Measurements from ENCODE around the gene AGO3.

Gene AGO3

DNA sequence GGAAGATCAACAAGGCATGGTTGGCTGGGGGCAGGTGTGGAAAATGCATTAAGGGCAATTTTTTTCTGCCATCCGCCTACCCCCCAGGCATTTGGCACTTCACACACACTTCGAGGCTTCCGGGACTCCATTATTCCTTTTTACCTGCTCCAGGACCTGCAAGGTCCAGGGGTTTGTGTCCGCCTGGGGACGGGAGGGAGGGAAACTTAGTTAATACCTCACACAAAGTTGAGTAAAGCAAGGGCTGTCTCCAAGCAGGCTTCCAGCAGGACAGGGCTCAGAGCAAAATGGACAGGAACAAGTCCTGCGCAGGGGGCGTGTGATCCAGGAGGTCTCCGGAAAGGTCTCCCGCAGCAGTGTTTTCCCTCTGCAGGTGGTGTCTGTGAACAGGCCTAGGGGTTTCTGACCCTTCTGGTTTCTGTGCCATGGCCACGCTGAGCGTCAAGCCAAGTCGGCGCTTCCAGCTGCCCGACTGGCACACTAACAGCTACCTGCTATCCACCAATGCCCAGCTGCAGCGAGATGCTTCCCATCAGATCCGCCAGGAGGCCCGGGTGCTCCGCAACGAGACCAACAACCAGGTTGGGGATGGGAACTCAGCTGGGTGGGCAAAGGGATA, 153.7 kb downstream of the AGO3 start:
- no peak for DNase-seq

DNA sequence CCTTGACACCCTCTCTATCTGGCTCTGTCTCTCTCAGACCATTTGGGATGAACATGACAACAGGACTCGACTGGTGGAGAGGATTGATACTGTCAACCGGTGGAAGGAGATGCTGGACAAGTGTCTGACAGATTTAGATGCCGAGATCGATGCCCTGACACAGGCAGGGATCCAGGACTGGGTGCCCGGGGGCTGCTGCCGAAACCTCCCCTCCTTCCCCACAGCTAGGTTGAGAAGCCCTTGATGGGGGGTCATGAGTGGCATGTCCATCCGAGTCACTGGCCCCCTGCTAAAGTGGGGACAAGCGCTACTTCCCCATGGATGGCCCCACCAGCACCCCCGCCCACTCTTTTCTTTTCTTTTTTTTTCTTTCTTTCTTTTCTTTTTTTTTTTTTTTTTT, 154.2 kb downstream of the AGO3 start:
- no peak for DNase-seq

DNA sequence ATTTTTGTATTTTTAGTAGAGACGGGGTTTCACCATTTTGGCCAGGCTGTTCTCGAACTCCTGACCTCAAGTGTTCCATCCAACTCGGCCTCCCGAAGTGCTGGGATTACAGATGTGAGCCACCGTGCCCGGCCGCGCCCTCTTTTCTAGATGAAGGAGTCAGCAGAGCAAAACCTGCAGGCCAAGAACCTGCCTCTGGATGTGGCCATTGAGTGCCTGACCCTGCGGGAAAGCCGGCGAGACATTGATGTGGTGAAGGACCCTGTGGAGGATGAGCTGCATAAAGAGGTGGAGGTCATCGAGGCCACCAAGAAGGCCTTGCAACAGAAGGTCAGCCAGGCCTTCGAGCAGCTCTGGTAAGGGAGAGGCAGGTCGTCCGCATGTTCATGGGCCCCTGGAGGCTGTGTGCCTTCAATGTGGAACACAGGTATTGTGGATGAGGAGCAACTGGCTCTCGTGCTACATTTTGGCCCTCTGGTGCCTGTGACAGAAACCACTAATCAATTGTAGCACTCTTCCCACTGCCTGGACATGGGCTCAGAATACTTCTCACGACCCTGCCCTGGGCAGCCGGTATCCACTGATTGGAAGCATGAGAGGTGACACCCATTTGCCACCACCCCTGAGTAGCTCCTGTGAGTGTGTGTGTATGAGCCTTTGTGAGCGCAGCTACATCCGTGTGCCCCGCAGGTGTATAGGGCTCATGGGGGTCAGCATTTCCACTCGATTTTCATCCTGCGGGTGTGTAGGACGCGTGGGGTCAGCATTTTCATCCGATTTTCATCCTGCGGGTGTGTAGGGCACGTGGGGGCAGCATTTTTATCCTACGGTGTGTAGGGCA, 155.0 kb downstream of the AGO3 start:
- no peak for DNase-seq

DNA sequence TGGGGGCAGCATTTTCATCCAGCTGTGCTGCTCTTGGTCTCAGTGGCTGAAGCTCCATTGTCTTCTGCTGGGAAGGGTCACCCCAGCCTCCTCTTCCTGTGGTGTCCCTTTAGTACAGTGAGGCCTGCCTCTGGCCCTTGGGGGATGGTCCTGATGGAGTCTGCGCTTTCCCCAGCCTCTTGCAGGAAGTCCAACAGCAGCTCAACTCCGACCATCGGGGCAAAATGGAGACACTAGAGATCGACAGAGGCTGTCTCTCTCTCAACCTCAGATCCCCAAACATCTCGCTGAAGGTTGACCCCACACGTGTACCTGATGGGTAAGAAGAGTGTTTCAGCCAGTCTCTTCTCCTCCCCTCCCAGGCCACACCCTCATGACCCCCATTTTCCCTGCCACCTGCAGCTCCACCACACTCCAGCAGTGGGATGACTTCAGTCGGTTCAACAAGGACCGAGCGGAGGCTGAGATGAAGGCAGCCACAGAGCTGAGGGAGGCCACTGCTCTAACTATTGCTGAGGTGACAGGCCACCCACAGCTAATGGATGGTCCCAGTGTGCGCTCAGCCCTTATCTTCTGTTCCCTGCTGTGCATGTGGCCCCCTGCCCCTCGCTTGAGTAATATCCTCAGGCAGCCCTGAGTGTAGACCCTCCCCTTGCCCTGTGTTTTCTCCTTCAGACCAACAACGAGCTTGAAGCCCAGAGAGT, 155.8 kb downstream of the AGO3 start:
- DNase-seq, result peak; percentile 28

DNA sequence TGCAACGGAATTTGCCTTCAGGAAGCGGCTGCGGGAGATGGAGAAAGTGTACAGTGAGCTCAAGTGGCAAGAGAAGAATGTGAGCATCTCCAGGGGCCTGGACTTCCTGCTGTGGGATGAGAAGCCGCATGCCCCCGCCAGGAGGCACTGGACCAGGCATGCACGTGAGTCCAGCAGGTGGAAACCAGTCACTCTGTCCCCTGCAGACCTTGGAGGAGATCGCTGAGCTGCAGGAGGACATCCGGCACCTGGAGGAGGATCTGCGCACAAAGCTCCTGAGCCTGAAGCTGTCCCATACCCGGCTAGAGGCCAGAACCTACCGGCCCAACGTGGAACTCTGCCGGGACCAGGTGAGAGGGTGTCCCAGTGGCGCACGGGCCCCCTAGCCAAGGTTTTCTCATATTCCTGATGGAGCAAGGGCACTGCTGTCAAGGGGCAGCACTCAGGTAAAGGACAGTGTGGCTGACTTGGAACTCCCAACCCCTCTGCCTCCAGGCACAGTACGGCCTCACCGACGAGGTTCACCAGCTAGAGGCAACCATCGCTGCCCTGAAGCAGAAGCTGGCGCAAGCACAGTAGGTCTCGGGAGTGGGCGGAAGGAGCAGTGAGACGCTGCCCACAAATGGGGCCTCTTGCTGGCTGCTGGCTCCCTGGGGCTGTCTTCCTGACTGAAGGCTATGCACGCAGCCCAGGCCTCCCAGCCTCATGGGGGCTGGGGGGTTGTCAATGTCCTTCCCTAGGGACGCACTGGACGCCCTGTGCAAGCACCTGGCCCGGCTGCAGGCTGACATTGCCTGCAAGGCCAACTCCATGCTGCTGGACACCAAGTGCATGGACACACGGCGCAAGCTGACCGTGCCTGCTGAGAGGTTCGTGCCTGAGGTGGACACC, 156.6 kb downstream of the AGO3 start:
- DNase-seq, result peak; percentile 27

DNA sequence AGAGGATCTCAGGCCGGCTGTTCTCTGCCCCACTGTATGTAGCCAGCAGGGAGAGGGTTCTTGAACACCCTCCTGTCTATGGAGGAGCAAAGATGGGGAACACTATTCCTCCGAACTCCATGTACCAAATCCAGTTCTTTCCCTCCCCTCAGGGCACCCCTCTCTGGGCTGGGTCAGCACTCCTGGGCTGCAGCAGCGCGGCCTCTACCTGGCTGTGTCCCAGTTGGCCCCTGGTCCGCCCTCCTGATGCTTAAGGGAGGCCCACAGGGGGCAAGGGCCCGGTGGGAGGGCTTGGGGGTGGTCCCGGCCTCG, 157.3 kb downstream of the AGO3 start:
- no peak for DNase-seq

DNA sequence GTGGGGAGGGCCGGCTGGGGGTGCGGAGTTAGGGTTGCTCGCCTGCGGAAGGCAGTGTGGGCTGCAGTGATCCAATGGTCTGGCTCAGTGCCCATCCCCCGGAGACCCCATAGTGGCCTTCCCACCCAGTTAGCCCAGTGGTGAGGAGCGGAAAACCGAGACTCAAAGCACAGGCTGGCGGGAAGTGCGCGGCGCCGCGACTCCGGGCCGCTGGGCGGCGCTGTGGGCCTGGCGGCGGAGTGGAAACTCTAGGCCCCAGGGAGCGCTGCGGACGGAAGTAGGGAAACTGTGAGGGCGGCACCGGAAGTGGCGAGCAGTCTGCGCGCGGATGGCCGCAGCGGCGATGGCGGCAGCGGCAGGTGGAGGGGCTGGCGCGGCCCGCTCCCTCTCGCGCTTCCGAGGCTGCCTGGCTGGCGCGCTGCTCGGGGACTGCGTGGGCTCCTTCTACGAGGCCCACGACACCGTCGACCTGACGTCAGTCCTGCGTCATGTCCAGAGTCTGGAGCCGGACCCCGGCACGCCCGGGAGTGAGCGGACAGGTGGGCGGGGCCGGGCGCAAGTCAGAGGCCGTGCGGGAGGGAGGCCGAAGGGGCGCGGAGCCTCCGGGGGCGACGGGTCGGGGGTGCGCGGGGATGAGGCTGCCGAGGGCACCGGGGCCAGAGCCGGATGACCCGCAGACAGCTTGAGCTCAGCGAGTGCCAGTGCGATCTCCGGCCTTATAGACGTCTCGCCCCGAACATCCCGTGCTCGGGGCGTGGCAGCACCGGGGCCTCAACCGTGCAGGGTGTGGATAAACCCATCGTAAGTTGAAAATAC, 157.9 kb downstream of the AGO3 start, which contains the start of gene ADPRS:
Gene ADPRS (plus strand): TSS at position 316 of the 816 bp plus-strand sequence. CDS start 13 bp downstream, at position 329.
- DNase-seq, result peak; percentile 92

DNA sequence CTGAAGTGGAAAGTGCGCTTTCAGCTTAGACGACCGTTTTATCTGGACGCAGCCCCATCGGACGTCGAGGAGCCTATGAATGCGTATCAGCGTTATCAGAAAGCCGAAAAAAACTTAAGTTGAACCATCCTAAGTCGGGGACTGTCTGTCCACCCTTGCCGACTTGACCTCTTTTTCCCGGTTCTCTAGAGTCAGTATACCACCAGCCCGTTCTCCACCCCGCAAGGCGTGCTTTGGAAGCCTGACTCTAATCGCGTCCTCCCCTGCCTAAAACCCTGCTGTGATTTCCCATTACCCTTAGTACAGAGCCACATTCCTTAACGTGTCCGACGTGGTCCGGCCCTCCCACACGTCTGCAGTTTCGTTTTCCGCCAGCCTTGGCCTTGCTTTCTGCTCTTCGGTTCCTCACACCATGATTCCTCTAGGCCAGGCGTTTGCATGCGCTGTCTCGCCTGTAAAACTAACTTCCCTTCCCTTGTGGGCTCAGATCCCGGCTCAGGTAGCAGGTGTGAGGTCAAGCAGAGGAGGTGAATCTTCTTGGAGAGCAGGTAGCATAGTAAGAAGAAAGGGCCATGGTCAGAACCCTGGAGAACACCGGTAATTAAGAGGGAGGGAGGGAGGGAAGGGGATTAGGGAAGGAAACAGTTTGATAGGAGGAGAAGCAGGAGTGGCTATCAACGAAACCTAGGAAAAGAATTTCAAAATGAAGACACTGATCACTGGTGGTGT, 158.7 kb downstream of the AGO3 start:
- peak; percentile 31 for DNase-seq

DNA sequence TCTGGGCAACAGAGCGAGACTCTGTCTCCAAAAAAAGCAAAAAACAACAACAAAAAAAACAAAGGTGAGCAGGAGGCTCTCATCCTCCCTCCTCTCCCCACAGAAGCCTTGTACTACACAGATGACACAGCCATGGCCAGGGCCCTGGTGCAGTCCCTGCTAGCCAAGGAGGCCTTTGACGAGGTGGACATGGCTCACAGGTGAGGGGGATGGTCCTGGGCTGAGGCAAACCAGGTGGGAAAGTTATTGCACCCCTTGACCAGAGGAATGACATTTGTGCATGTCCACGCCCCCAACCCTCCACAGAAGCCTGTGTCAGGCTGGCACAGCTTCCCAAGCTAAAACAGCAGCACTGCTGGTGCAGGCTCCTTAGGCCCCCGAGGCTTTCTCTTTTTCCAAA, 160.2 kb downstream of the AGO3 start:
- DNase-seq, result peak; percentile 23

DNA sequence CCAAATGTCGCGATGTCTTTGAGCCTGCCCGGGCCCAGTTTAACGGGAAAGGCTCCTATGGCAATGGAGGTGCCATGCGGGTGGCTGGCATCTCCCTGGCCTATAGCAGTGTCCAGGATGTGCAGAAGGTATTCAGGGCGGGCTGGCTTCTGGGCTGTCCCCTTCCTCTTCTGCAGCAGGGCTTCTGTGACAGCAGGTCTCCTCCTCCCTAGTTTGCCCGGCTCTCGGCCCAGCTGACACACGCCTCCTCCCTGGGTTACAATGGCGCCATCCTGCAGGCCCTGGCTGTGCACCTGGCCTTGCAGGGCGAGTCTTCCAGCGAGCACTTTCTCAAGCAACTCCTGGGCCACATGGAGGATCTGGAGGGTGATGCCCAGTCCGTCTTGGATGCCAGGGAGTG, 160.8 kb downstream of the AGO3 start:
- DNase-seq, result peak; percentile 18

DNA sequence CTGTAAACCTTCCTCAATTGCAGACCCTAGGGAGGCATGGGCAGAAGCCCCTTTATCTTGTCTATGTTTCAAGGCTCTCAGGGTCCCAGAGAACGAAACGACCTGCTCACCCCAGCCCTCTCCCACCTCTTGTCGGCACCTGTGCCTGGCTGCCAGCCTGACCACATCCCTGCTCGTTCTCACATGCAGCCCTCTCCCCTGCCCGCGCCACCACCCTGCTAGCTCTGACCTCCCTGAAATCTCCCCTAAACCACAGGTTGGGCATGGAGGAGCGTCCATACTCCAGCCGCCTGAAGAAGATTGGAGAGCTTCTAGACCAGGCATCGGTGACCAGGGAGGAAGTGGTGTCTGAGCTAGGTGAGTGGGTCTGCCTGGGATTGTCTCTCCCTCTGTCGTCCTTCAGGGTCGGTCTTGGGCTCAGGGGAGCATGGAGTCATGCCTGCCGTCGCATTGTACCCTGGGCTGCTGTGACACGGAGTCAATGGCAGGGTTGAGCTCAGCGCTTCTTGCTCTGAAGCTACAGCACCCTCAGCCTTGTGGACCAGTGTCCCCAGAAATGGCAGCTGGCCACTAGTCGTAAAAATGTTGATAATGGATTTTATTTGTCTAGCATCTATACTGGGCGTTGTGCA, 161.4 kb downstream of the AGO3 start:
- peak; percentile 21 for DNase-seq

DNA sequence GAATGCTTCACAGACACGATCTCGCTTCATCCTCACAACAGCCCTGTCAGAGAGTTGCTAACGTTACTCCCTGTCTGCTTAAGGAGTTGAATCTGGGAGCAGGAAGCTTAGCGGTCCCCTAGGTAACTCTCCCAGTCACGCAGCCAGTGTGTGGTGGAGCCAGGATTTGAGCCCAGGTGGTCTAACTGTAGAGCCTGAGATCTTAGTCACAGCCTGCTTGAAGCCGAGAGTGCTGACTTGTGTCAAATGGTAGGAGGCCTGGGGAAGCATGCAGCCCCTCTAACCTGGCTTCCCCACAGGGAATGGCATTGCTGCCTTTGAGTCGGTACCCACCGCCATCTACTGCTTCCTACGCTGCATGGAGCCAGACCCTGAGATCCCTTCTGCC, 161.9 kb downstream of the AGO3 start:
- DNase-seq, result peak; percentile 26

DNA sequence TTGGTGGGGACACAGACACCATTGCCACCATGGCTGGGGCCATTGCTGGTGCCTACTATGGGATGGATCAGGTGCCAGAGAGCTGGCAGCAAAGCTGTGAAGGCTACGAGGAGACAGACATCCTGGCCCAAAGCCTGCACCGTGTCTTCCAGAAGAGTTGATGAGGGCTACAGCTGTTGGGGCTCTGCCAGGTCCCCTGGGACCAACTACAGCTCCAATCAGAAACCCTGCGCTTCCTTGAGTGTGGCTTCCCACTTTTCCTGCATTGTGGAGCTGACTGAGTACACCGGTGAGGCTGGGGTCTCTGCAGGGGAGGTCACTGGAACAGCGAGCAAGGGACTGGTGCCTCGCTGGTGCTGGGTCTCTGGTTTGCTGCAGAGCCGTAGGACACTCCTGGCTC, 162.3 kb downstream of the AGO3 start:
- DNase-seq, result peak; percentile 18

DNA sequence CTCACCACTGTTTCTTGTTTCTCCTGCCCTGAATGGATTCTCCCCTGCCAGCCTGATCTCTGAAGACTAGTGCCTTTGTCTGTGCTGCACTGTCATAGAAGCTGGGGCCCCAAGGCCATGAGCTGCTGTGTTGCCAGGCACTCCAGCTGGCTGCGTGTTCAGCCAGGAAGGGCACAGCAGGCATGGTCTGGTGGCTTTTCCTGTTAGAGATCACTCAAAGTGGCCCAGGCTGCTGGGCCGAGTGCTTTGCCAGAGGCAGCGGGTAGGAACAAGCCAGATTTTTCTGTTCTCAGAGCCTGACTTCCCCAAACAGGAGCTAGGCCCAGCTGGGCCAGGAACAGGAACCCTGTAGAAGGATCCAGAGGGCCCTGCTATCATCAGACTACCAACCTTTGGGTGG, 163.0 kb downstream of the AGO3 start:
- DNase-seq, result no peak

DNA sequence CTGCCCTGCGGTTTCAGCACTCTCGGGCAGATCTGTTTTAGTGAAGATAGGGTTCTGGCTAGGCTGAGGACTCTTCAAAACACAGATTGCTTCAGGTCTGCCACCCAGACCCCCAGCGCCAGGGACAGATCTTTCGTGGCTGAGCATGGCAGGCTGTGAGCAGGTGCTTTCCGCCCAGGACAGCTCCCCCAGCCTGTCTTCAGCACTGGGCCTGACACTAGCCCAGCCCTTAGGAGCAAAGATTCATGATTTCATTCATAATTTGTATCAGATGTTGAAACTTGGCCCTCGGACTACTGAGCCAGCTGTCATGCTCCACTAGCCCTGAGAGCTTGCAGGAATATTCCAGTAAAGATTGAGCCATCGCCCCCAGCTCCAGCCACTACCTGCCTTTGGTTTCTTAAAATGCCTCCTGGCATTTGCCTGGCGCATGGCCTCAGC, 163.7 kb downstream of the AGO3 start:
- DNase-seq, result no peak

DNA sequence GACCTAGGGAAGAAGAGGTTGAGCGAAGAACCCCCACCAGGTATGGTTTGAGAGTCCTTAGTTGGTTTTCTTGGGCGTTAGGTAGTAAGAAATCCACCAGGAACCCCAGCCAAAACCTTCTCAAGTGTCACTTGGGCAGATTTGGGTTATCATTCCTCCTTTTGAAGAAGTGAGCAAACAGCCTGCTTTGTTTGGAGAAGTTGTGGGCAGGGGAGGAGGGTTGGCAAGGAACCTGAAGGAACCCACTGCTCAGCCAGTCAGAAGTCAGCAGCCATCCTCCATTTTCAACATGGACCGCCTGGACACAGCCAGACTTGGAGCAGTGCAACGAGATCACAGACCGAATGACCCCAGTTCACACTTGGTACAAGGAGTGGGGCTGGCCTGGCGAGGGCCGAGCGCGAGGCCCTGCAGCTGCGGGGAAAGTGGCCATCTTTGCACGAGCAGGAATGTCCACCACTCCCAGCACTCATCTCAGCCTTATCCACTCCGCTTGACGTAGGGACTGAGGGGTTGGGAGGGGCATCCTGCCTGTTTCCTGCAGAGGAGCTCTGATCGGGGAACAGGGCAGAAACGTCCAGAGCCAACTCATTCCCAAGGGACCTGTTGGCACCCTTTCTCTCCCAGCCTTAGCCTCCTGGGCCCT, 165.0 kb downstream of the AGO3 start:
- no peak for DNase-seq

DNA sequence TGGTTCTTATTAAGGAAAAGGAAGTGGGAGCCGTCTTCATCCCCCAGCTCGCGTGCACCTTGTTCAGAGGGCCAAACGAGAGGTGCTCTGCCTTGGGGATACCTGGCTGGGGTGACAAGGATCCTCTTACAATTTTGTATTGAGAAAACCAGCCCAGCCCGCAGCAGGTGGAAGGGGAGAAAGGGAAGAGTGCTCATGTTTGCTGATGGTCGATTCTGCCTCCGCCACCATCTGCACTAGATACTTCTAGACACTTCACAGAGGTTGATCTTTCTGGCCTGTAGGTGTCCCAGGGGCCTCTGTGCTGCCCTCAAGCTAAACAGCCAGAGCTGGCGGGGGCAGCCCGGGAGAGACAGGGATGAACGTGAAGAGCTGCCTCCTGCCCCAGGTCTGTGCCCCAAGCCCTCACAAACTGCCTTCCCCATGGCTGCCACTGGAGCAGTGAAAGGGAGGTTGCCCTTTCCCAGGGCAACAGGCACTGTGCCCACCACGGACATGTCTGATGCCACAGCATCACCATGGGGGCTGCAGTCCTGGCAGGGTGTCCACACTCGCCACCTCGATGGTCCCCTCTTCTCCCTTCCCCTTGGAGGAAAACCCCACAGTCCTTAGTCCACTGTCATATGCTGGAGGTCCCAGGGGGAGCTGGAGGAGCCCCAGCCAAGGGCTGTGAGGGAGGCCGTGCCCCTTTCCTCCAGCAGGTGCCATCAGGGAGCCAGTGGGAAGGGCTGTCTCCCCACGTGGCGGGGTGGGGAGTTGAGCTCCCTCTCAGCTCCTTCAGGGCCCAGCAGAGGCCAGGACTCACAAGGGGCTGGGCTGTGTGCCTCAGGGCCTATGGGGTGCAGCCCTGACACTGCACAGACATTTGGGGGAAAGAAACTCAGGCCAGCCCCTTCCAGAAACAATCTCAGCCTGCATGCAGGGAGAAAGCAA, 165.9 kb downstream of the AGO3 start:
- DNase-seq, result no peak

DNA sequence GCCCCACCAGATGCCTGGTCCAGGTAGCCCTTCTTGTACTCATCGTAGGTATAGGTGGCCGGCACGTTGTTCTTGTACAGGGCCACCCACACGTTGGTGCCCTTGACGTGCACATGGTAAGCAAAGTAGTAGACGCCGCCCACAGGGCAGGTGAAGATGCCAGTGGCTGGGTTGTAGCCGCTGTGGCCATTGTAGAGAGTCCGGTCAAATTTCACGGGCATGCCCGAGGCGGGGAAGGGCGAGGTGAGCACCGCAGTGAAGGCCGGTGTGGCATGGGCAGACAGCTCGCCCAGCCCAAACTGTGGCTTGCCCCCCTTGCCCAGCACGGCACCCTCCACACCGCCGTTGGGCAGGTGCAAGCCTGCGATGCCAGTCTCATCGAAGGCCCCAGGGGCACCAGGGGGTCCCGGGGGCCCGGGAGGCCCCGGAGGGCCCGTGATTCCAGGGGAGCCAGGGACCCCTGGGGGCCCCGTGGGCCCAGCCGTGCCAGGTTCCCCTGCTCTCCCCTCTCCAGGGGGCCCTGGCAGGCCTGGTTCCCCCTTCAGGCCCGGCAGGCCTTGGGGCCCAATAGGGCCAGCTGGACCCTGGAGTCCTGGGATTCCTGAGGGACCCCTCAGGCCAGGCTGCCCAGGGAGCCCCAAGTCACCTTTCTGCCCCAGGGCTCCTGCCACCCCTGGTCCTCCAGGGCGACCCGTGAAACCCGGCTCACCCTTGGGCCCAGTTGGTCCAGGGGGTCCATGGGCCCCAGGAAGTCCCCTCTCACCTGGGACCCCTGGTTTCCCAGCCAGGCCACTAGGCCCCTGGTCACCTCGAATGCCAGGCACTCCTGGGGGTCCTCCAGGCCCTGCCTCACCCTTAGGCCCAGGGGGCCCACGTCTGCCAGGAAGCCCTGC, 167.0 kb downstream of the AGO3 start:
- DNase-seq, result no peak
